Cerebellar nuclear complex (tissue), 1 donor: ENCODE measurements around the gene PRDM7.
"Not testable (repeated sequence)": the region's sequence is repeated elsewhere in the genome, so short reads cannot be mapped to it uniquely, and the experiment has no call there.

Experiments used
- DNase-seq, 2 experiments: peaks; one replicate each; lab custom pipeline; 2025; lab: John Stamatoyannopoulos, UW

The PRDM7 gene

GRCh38 chr16:90077240-90077756 is at the start of gene PRDM7:
PRDM7 (minus strand) TSS chr16:90077331; CDS start chr16:90075910, 1,421 bp downstream.
- peak; percentile 91 to 95 for DNase-seq

DNA sequence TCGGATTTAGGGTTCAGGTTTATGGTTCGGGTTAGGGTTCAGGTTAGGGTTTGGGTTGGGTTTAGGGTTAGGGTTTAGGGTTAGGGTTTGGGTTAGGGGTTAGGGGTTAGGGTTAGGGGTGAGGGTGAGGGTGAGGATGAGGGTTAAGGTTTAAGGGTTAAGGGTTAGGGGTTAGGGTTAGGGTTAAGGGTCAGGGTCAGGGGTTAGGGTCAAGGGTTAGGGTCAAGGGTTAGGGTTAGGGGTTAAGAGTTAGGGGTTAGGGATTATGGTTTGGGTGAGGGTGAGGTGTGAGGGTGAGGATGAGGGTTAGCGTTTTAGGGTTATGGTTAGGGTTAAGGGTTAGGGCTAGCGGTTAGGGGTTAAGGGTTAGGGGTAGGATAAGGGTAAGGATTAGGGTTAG is 44.7 kb upstream of the PRDM7 start:
- DNase-seq = not testable (repeated sequence)

DNA sequence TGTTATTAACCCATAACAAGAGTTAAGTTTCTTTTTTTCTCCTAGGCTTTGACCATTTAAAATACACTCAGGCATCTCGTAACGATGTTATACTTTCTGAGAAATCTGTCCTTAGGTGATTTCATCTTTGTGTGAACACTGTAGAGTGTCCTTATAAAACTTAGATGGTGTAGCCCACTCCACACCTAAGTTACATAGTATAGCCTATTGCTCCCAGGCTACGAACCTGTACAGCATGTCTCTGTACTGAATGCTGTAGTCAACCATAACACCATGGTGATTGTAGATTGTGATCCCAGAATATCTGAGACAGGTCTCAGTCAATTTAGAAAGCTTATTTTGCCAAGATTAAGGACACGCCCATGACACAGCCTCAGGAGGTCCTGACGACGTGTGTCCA is 30.5 kb upstream of the PRDM7 start:
- not testable (repeated sequence) for DNase-seq

DNA sequence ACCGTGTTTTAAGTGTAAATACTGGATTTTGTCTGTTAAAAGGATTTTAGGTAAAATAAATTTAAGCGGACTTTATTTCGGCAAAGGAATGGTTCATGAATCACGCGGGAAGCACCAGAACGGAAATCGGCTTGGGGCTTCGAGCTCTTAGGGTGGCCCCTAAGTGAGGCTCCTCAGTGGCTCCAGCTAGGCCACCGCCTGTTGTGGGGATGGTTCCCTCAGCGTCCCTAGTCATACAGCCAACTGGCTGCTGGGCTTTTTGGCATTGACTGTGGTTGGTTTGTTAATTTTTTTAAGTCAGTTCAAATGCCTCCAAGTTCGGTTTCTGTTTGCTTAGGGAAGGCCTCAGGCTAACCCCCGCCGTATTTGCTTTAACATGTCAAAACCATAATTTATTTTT is 29.9 kb upstream of the PRDM7 start:
- DNase-seq = not testable (repeated sequence)

DNA sequence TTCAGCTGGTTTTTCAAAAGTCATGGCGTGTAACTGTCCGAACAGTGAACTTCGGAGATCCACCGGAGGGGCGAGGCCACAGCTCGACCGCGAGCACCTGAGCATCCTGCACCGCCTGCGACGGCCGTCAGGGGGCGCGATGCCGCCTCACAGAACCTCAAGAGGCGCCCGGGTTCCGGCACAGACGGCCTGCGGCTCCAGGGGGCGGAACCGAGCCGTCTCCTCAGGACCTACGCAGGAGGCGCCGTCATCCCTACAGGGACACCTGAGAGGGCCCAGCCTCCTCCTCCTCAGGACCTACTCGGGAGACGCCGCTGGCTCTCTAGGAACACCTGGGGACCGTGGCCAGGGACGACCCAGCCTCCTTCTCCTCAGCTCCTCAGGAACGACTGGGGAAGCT is 29.1 kb upstream of the PRDM7 start:
- not testable (repeated sequence) for DNase-seq

- DNase-seq = not testable (repeated sequence)
Observed at GRCh38 chr16:90104725-90105124, 27.6 kb upstream of the PRDM7 start.

GRCh38 chr16:90102086-90102884 is 25.2 kb upstream of the PRDM7 start:
- not testable (repeated sequence) for DNase-seq

DNA sequence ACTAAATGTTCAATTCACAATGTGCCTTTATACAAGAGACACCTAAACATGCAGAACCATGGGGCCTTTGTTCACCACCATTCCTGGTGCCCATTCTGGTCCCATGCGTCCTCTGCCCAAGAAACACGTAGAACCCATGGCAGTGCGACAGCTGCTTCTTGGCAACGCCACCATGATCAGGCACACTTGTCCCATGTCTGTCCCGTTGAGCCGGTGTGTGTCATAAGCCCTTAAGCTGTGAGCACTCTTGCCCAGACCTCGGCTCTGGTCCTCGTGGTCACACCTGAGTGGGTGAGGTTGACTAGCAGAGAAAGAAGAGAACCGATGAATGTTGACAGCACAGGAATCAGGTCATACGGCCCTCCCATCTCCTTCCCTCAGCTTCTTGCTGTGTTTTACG is 24.2 kb upstream of the PRDM7 start:
- not testable (repeated sequence) for DNase-seq

DNA sequence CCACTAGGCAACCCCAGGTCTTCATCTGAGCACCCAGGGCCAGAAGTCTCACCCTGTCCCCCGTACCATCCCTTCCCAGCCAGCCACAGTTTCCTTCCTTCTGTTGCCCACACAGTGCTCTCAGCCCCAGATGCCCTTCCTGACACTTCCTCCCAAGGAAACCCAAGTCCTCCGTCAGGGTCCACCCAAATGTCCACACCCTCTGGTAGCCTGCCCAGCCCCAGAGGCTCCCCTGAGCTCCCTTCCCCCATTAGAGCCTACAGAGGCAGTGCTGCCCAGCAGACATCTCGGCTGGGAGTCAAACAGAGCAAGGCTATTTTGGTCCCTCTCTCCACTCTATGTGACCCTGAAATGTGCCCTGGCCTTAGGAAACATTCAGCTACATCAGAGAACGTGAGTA is 23.7 kb upstream of the PRDM7 start:
- not testable (repeated sequence) for DNase-seq

DNA sequence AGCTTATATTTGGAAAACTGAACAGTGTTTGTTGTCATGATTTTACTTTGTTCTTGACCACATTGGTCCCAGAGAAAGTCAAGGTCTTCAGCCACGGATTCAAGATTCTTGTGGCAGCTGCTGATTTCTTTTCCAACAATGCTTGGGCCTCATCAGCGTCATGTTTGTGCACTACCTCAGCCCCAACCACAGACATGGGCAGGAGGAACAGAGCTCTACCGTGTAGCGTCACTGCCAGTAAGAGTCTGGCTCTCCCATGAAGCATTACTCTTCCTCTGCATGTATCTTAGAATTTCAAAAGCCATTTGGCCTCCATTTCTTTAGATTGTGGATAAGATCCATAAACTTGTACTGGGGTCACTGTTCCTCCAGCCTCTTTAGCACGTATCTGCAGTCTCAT is 23.1 kb upstream of the PRDM7 start:
- DNase-seq = not testable (repeated sequence)

- not testable (repeated sequence) for DNase-seq
Observed at GRCh38 chr16:90098936-90099335, 21.8 kb upstream of the PRDM7 start.

DNA sequence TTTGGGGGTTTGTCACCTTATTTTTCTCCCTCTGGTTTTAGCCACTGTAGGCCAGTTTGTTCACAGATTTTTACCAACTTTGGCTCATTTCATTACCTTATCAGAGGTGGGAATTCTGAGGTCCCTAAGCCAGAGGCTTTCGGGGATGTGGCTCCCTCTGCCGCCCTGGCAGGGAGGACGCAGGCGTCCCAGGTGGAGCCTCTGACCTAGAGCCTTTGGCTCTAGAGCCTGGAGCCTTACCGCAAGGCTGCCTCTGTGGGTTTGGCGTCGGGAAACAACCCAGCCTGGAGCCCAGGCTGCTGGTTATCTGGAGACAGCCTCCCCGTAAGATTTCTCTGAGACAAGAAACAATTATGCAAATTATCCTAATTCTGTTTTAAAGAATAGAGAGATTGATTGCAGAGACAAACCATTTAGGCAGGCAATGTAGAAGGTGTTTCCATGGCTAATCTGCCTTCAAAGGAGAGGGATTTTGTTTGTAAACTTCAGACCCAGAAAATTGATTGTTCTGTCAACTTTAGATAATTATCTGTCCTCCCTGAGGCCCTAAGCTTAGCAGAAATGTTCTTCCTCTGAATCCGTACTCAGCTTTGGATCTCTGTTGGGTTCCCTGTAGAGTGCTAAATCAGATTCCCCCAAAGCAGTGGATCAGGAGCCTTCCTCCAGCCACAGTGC is 20.0 kb upstream of the PRDM7 start:
- DNase-seq = not testable (repeated sequence)

DNA sequence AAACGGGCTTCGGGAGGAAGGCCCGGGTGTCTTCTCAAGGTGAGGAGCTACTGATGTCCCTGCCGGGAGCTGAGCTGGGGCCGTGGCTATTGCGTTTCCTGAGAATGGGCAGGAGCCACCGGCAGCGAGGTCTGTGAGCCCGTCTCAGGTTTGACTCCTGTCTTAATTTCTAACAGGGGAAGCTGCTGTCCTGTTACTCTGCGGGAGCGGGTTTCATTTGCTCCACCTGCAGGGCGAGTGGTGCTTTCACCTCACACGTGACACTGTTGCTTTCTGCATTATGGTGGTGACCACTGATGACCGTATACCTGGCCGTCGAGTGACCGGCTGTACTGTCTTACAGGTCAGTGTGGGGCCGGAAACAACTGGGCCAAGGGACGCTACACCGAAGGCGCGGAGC is 17.7 kb upstream of the PRDM7 start:
- not testable (repeated sequence) for DNase-seq

DNA sequence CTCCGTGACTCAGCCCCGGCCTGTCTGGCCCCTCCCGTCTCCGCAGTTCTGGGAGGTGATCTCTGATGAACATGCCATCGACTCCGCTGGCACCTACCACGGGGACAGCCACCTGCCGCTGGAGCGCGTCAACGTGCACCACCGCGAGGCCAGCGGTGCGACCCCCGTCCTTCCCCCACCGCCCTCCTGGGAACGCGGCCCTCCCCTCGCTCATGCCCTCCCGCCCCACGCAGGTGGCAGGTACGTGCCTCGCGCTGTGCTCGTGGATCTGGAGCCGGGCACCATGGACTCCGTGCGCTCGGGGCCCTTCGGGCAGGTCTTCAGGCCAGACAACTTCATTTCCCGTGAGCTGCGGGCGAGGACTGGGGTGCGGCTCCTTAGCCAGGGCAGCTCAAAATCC is 17.2 kb upstream of the PRDM7 start:
- DNase-seq = not testable (repeated sequence)

GRCh38 chr16:90093799-90094198 is 16.7 kb upstream of the PRDM7 start:
- not testable (repeated sequence) for DNase-seq

GRCh38 chr16:90092781-90093180 is 15.7 kb upstream of the PRDM7 start:
- not testable (repeated sequence) for DNase-seq

- no peak for DNase-seq
Observed at GRCh38 chr16:90084215-90084950, 7.3 kb upstream of the PRDM7 start.

DNA sequence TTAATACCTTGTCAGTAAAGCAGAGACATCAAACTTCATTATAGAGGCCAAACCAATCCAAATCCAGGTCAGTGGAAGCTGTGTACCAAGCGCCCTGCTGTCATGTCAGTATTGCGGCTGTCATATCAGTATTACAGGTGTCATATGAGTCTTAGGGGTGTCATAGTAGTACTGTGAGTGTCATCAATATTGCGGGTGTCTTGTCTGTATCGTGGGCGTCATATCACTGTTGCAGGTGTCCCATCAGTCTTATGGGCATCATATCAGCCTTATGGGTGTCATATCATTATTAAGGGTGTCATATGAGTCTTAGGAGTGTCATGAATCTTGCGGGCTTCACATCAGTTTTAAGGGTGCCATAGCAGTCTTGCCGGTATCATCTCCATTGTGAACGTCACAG is 6.0 kb upstream of the PRDM7 start:
- DNase-seq = no peak

DNA sequence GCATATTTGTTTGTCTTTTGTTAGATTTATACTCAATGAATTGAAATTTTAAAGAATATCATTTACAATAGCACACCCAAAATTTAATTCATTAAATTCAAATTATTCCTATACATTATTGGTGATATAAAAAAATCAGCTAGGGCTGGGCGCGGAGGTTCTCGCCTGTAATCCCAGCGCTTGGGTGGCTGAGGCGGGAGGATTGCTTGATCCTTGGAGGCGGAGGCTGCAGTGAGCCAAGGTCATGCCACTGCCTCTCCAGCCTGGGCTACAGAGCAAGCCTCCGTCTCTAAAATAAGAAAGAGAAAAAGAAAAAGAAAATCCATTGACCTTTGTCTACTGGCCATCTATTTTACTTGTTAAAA is 4.5 kb upstream of the PRDM7 start:
- no peak for DNase-seq

DNA sequence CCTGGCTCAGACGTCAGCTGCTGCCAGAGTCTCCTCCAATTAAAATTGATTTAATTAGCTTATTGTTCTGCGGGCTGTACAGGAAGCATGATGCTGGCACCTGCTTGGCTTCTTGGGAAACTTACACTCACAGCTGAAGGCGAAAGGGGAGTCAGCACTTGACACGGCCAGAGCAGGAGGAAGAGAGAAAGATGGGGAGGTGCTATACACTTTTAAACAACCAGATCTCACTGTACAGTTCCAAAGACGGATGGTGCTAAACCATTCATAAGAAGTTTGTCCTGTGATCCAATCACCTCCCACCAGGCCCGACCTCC is 1.4 kb upstream of the PRDM7 start:
- no peak for DNase-seq

DNA sequence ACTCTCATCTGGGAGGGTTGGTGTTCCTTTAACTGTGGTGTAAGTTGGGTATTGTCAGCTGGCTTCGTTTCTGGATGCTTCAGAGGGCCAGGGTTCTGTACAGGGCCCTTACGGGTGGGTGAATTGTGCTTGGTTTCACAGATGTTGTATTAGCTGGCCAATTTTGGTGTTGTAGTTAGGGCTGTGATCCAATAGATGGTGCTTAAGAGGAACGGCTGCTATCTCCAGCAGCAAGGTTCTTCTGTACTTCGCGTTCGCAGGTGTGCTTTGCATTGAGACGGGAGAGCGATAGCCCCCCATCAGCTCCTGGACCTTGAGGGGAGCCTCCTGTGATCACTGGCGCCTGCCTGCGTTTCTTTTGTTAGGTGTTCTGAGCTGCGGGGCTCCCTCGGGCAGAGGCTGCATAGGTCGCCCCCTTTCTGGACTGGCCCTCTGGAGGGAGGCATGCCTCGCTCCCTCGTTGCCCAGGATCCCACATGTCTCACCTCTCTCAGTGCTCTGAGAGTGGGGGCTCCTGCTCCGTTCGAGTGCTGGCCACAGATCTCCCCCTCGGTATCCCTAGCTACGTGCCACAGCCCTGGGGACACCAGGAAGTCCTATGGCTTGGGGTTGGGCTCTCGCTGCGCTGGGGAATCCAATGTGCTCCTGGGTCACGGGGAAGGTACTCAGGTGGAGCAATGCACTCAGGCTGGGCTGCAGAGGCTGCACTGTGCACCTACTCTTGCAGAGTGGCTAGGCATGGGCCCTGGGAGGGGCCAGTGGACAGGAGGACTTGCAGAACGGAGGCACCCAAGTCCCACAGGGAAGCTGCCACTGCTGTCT is 837 bp upstream of the PRDM7 start:
- DNase-seq = no peak
